GM12875 (cell line): ENCODE results near the gene FBXO36.

Experiments used
- H3K4me3 ChIP-seq: one replicate; pipeline ENCODE4 v1.5.1; 2011; ENCODE audit warnings: low read depth, low read length, control low read depth
- TF ChIP-seq, protein P1 (sequence below): IDR thresholded peaks from 2 replicates; pipeline ENCODE4 v1.5.1; 2011; ENCODE audit warnings: low read depth, mild to moderate bottlenecking, control low read depth, inconsistent platforms, low read length, moderate library complexity, borderline replicate concordance; ENCODE audit not compliant: insufficient read depth

The FBXO36 gene

DNA sequence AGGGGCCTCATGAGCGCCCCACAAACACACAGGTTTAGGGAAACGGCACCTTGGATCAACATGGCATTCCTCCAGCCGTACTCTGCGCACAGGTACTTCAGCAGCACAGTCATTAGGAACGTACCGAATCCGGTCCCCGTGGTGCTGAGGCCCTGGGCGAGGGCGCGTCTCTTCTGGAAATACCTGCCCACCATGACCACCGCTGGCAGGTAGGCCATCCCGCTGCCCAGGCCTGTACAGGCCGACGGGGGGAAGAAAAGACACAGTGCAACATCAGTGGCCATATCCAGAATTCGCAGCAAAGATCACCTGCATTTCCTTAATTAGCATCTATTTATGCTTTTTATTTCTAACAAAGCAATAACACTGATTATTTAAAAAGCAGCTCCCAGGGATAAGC lies 124.2 kb downstream of the FBXO36 start:
- TF ChIP-seq, protein P1, sequence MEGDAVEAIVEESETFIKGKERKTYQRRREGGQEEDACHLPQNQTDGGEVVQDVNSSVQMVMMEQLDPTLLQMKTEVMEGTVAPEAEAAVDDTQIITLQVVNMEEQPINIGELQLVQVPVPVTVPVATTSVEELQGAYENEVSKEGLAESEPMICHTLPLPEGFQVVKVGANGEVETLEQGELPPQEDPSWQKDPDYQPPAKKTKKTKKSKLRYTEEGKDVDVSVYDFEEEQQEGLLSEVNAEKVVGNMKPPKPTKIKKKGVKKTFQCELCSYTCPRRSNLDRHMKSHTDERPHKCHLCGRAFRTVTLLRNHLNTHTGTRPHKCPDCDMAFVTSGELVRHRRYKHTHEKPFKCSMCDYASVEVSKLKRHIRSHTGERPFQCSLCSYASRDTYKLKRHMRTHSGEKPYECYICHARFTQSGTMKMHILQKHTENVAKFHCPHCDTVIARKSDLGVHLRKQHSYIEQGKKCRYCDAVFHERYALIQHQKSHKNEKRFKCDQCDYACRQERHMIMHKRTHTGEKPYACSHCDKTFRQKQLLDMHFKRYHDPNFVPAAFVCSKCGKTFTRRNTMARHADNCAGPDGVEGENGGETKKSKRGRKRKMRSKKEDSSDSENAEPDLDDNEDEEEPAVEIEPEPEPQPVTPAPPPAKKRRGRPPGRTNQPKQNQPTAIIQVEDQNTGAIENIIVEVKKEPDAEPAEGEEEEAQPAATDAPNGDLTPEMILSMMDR = no peak
- H3K4me3 ChIP-seq = no peak overlapping the region

DNA sequence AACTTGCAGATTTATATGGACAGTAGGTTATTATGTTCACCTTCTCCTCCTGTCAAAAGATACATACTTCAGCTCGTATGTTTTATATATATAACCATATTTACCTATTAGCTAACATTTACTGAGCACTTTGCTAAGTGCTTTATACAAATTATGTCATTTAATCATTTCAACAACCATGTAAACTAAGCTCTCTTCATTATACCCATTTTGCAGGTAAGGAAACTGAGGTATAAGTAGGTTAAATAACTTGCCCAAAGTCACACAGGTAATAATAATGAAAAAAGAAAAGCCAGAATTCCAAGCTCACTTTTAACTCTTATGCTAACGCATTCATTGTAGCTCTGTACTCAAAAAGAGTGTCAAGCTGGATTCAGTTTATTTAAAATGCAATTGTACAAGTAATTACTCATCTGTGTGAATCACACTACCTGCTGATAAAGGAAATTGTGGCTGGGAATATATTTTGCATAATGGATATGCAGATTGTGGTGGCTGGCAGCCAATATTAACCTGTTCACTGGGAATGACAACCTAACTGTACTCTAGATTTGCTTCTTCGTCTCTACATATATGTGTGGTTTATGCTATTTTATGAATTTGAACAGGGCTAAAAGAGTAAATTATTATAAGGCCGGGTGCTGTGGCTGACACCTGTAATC lies 125.8 kb downstream of the FBXO36 start:
- H3K4me3 ChIP-seq = no peak overlapping the region
- TF ChIP-seq, protein P1 = no peak

DNA sequence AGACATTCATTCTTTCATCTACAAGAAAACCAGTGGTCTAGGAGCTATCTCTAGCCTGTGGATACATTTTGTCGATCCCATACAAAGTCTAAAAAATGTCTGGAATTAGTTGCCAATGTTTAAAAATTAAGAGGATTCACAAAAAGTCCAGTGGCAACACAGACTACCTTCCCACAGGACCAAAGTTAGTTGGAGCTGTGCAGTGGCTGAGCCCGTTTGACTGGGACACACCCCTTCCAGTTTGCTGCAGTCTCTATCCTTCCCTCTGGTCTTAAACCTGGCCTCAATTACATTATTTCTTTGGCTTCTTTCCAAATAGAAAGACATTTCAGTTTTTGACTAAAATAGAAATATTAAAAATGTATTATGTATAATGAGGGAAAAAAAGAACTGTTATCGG lies 127.8 kb downstream of the FBXO36 start:
- TF ChIP-seq, protein P1 = no peak
- H3K4me3 ChIP-seq = no peak overlapping the region

GRCh38 chr2:230052299-230052698 lies 130.0 kb downstream of the FBXO36 start:
- no peak overlapping the region for H3K4me3 ChIP-seq
- TF ChIP-seq, protein P1 = no peak

DNA sequence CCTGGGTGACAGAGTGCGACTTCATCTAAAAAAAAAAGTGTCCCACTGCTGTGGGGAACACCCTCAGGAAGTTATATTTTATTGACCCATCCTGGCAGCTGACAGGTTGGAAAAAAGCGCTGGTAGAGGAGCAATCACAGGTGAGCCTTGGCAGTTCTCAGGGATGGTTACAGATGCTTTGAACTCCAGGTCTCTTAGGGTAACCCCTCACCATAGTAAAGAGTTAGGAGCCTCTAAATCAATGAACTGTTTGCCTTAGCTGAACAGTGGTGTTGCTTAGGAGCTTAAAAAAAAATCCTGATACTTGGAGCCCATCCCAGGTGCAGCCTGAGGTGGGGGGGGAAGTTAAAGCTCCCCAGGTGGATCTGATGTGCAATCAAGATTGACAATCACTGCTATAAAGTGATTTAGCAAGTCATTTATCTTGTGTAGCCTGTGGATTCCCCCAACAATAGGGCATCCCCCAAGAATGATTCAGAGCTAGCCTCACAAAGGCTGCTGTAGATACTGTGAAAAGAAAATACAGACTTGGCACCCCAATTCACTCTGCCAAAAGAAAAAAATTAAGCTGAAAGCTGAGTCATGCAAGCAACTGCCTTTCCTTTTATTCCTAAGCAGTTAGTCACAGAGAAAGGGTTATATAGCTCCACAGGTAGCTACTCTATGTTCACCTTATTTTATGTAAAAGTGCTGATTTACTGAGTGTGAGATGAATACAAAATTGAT lies 131.6 kb downstream of the FBXO36 start:
- TF ChIP-seq, protein P1 = no peak
- no peak overlapping the region for H3K4me3 ChIP-seq

- TF ChIP-seq, protein P1 = no peak
- H3K4me3 ChIP-seq = no peak overlapping the region
Measured at GRCh38 chr2:230060672-230061293, 138.5 kb downstream of the FBXO36 start.
